Pulmonary artery endothelial cell (primary cell): ENCODE results near the gene MKS1. TPM values are rescaled to one million over a fixed set of nuclear protein-coding genes. Genes with fewer than 3 reads are reported as not detected.

ENCODE experiments used
- DNase-seq: peaks from one replicate; pipeline ENCODE4 v3.0.0-alpha.2; 2011; ENCODE audit warnings: low read depth, low spot score
- total RNA-seq: library from RNA; depleted of rRNA; stranded (reverse); fragments of >200 nt; gene quantifications from 2 replicates; pipeline ENCODE4 v1.2.3, GENCODE V29; 2014

MKS1 gene
- 13.8 and 17.0 TPM in 2 replicates for total RNA-seq

GRCh38 chr17:58219007-58219788, at the start of gene MKS1:
Gene MKS1, minus strand, starts transcription at chr17:58219255. Its CDS starts 25 bp downstream, at chr17:58219230.
- DNase-seq = peak; percentile 71

- DNase-seq = no peak
Measured at GRCh38 chr17:58268326-58268725, 49.3 kb upstream of the MKS1 start.

- DNase-seq = no peak
Measured at GRCh38 chr17:58267347-58268324, 48.6 kb upstream of the MKS1 start.

GRCh38 chr17:58265902-58266875, 47.1 kb upstream of the MKS1 start:
- DNase-seq = no peak

- DNase-seq = no peak
Measured at GRCh38 chr17:58265271-58265670, 46.2 kb upstream of the MKS1 start.

- no peak for DNase-seq
Measured at GRCh38 chr17:58264407-58265103, 45.5 kb upstream of the MKS1 start.

- DNase-seq = no peak
Measured at GRCh38 chr17:58263773-58264172, 44.7 kb upstream of the MKS1 start.

- no peak for DNase-seq
Measured at GRCh38 chr17:58262149-58262548, 43.1 kb upstream of the MKS1 start.

- DNase-seq = no peak
Measured at GRCh38 chr17:58254803-58255202, 35.7 kb upstream of the MKS1 start.

GRCh38 chr17:58253082-58253481, 34.0 kb upstream of the MKS1 start:
- DNase-seq = no peak

GRCh38 chr17:58252141-58252540, 33.1 kb upstream of the MKS1 start:
- no peak for DNase-seq

- no peak for DNase-seq
Measured at GRCh38 chr17:58250344-58251011, 31.4 kb upstream of the MKS1 start.

GRCh38 chr17:58249270-58250133, 30.4 kb upstream of the MKS1 start:
- DNase-seq = no peak

- DNase-seq = no peak
Measured at GRCh38 chr17:58248955-58249269, 29.9 kb upstream of the MKS1 start.

- no peak for DNase-seq
Measured at GRCh38 chr17:58247511-58248363, 28.7 kb upstream of the MKS1 start.

- DNase-seq = no peak
Measured at GRCh38 chr17:58246781-58247180, 27.7 kb upstream of the MKS1 start.

GRCh38 chr17:58246104-58246740, 27.2 kb upstream of the MKS1 start:
- no peak for DNase-seq
